K562 (cell line): ENCODE data around the gene EFCAB12. TPM values are rescaled to one million over a fixed set of nuclear protein-coding genes. Genes with fewer than 3 reads are reported as not detected.

Experiments
- ATAC-seq: fragments of 200-7000 bp; cut with Tn5 transposase; 3 replicates; pipeline ENCODE4 v1.9.1; 2020; ENCODE audit warnings: moderate library complexity
- BruUV-seq: library from RNA; stranded (reverse); fragments of 400-500 nt; replicated peaks from 2 replicates; lab custom pipeline; 2021; lab: Mats Ljungman, UMichigan
- CTCF ChIA-PET: fragments of 300-600 bp; formaldehyde crosslinking; extraction: SDS; loops from one replicate; lab custom pipeline; 2021; ENCODE audit warnings: low intra/inter-chr PET ratio; lab: Yijun Ruan, JAX
- POLR2A ChIA-PET: fragments of 300-600, 350-650 bp; sonication (Branson Sonifier 250); formaldehyde crosslinking; extraction: SDS; loops from one replicate; lab custom pipeline; 2021; ENCODE audit warnings: antibody characterized with exemption, inconsistent platforms; lab: Yijun Ruan, JAX
- DNase-seq, 4 experiments: peaks; one replicate each; pipeline versions ENCODE4 v3.0.0 to v3.0.0-alpha.2; 2011 to 2018; ENCODE audit warnings: low spot score in 3 of 4, mixed read lengths in 3 of 4; ENCODE audit errors: extremely low read depth in 1 of 4
- FAIRE-seq: peaks from 2 replicates; lab custom pipeline; 2011; peaks lifted over from hg19 to GRCh38; lab: Jason Lieb, UNC
- H2AFZ ChIP-seq: 2 replicates; pipeline ENCODE4 v1.6.0; 2011; ENCODE audit warnings: low read depth, low read length, control low read depth, inconsistent platforms
- H3K27ac ChIP-seq: fragments of 200-600 bp; 3 replicates; pipeline ENCODE4 v1.8.0; 2011; ENCODE audit warnings: low read depth, mild to moderate bottlenecking, control low read depth, inconsistent platforms, low read length, moderate library complexity, mixed read lengths; ENCODE audit errors: extremely low read depth
- H3K27me3 ChIP-seq, 2 experiments: fragments of 300-600 bp in 1 of 2; 2 replicates in 1 of 2; 3 replicates in 1 of 2; pipeline versions ENCODE4 v1.6.0 to v1.8.0; 2011; ENCODE audit warnings: inconsistent platforms in 2 of 2, low read length in 2 of 2, mild to moderate bottlenecking in 1 of 2, mixed read lengths in 1 of 2, moderate library complexity in 1 of 2; ENCODE audit not compliant: control insufficient read depth in 2 of 2, insufficient read depth in 2 of 2
- H3K36me3 ChIP-seq: fragments of 300-600 bp; 3 replicates; pipeline ENCODE4 v1.8.0; 2011; ENCODE audit warnings: mild to moderate bottlenecking, low read length, inconsistent platforms; ENCODE audit not compliant: control insufficient read depth, insufficient read depth
- H3K4me1 ChIP-seq, 2 experiments: fragments of 200-600 bp in 1 of 2; replicated peaks in 1 of 2; 2 replicates in 1 of 2; 3 replicates in 1 of 2; pipeline versions ENCODE4 v1.5.1 to v1.8.0; 2011; ENCODE audit warnings: inconsistent platforms in 2 of 2, low read length in 2 of 2, mild to moderate bottlenecking in 1 of 2, mixed read lengths in 1 of 2, moderate library complexity in 1 of 2; ENCODE audit not compliant: control insufficient read depth in 2 of 2, insufficient read depth in 2 of 2
- H3K4me2 ChIP-seq: 2 replicates; pipeline ENCODE4 v1.6.1; 2011; ENCODE audit warnings: low read length, control low read depth, inconsistent platforms, mixed read lengths; ENCODE audit not compliant: insufficient read depth
- H3K4me3 ChIP-seq: fragments of 200-600 bp; sonication (generic), shearing (Covaris generic); 2 replicates; pipeline ENCODE4 v1.5.1; 2016; ENCODE audit warnings: control low read depth, inconsistent platforms
- H3K79me2 ChIP-seq: fragments of 200-600 bp; 3 replicates; pipeline ENCODE4 v1.8.0; 2011; ENCODE audit warnings: low read length, inconsistent platforms; ENCODE audit not compliant: control insufficient read depth, insufficient read depth
- H3K9ac ChIP-seq, 2 experiments: 2 replicates each; pipeline versions ENCODE4 v1.6.0 to v1.6.1; 2011; ENCODE audit warnings: low read depth in 2 of 2, low read length in 2 of 2, control low read depth in 1 of 2, inconsistent platforms in 1 of 2, mild to moderate bottlenecking in 1 of 2, mixed read lengths in 1 of 2; ENCODE audit not compliant: insufficient read depth in 1 of 2
- H3K9me1 ChIP-seq: one replicate; pipeline ENCODE4 v1.6.0; 2011; ENCODE audit warnings: inconsistent platforms, mild to moderate bottlenecking, low read length, moderate library complexity; ENCODE audit not compliant: control insufficient read depth, insufficient read depth
- H3K9me3 ChIP-seq: replicated peaks from 2 replicates; pipeline ENCODE4 v1.5.1; 2011; ENCODE audit warnings: low read depth, low read length, inconsistent platforms; ENCODE audit not compliant: control insufficient read depth, insufficient read depth
- H4K20me1 ChIP-seq: replicated peaks from 2 replicates; pipeline ENCODE4 v1.6.1; 2011; ENCODE audit warnings: low read length, inconsistent platforms, mixed read lengths; ENCODE audit not compliant: control insufficient read depth, insufficient read depth
- CBX8 ChIP-seq: fragments of 200-600 bp; sonication (generic); IDR thresholded peaks from 2 replicates; pipeline ENCODE4 v1.6.1; 2012; ENCODE audit warnings: borderline replicate concordance, mixed run types, low read depth, mild to moderate bottlenecking, moderate library complexity, mixed read lengths, low read length, control low read depth, inconsistent platforms; ENCODE audit not compliant: poor library complexity, severe bottlenecking; ENCODE audit errors: extremely low read depth
- CHD2 ChIP-seq: IDR thresholded peaks from 2 replicates; pipeline ENCODE4 v1.6.1; 2011; ENCODE audit warnings: low read depth, low read length
- MCM7 ChIP-seq, 2 experiments: fragments of 450-650 bp; IDR thresholded peaks; 2 replicates each; pipeline ENCODE4 v1.6.1; 2016 to 2018
- MTA2 ChIP-seq: fragments of 450-650 bp; IDR thresholded peaks from 2 replicates; pipeline ENCODE4 v1.6.1; 2016; ENCODE audit warnings: low read depth
- NFIX ChIP-seq: fragments of 250-450 bp; sonication (Bioruptor Pico); IDR thresholded peaks from 2 replicates; pipeline ENCODE4 v1.4.0; 2020; ENCODE audit warnings: low read depth, mild to moderate bottlenecking, moderate library complexity
- ZBTB8A ChIP-seq: fragments of 450-650 bp; IDR thresholded peaks from 2 replicates; pipeline ENCODE4 v1.6.1; 2018; ENCODE audit warnings: mild to moderate bottlenecking, moderate library complexity; ENCODE audit not compliant: partially characterized antibody
- ZKSCAN1 ChIP-seq: fragments of 150-350 bp; IDR thresholded peaks from 2 replicates; pipeline ENCODE4 v1.6.1; 2016; ENCODE audit warnings: low read depth, low read length
- ZKSCAN3 ChIP-seq: fragments of 250-450 bp; sonication (Bioruptor Pico); IDR thresholded peaks from 2 replicates; pipeline ENCODE4 v1.4.0; 2020
- ZNF224 ChIP-seq: sonication (generic); formaldehyde crosslinking; IDR thresholded peaks from 2 replicates; pipeline ENCODE4 v1.8.0; 2022; ENCODE audit warnings: mild to moderate bottlenecking, missing genetic modification reagents
- ZNF354B ChIP-seq: fragments of 250-450 bp; sonication (Bioruptor Pico); IDR thresholded peaks from 2 replicates; pipeline ENCODE4 v1.4.0; 2020
- ZNF696 ChIP-seq: fragments of 250-450 bp; sonication (Bioruptor Pico); conservative IDR thresholded peaks from 2 replicates; pipeline ENCODE4 v1.4.0; 2020; ENCODE audit warnings: mild to moderate bottlenecking, moderate library complexity
- WGBS: fragments of 100-300 bp; shearing (Covaris generic); methylation state at CpG from one replicate; pipeline ENCODE4 v1.1.6; 2016; ENCODE audit warnings: low coverage, mixed read lengths; ENCODE audit not compliant: insufficient coverage; ENCODE audit errors: missing lambda C conversion rate; 5-methylcytosine and 5-hydroxymethylcytosine counted together
- in situ Hi-C: fragments of 300-500 bp; cut with MboI; formaldehyde crosslinking; loops from 4 replicates; pipeline ENCODE4 v1.15.0; 2018; ENCODE audit warnings: inconsistent platforms, mixed read lengths
- intact Hi-C: fragments of 100-400 bp; cut with micrococcal nuclease; formaldehyde crosslinking; loops from 2 replicates; pipeline ENCODE4 v1.14.2; 2022
- polyA plus RNA-seq, 8 experiments: library from polyadenylated mRNA; depleted of rRNA in 4 of 8; stranded (reverse) in 5 of 8; unstranded in 3 of 8; fragments of >200 nt; fragmentation: Nextera tagmentation in 2 of 8; fragmentation: Illumina TruSeq in 1 of 8; extraction: Ambion mirVana in 2 of 8; extraction: Trizol in 1 of 8; gene quantifications; 2 replicates each; pipeline versions ENCODE4 v1.2.1 to v1.2.3, GENCODE V29; 2011 to 2014; ENCODE audit warnings: inconsistent platforms in 1 of 8, missing spikeins in 1 of 8
- total RNA-seq, 7 experiments: library from RNA; depleted of rRNA in 6 of 7; stranded (reverse); fragments of >200 nt in 6 of 7; fragmentation: Illumina TruSeq in 2 of 7; extraction: Trizol in 2 of 7; gene quantifications; 2 replicates each; pipeline versions ENCODE4 v1.2.1 to v1.2.3, GENCODE V29; 2011 to 2021; ENCODE audit warnings: low replicate concordance in 1 of 7
- TF ChIP-seq, protein P1 (sequence below): fragments of 200-800 bp; sonication (Bioruptor generic); IDR thresholded peaks from 2 replicates; pipeline ENCODE4 v1.6.1; 2017; ENCODE audit warnings: missing genetic modification characterization, missing compliant biosample characterization
- TF ChIP-seq, protein P2 (sequence below): sonication (generic); formaldehyde crosslinking; IDR thresholded peaks from 2 replicates; pipeline ENCODE4 v1.8.0; 2022; ENCODE audit warnings: mild to moderate bottlenecking, low read depth, missing genetic modification reagents
- TF ChIP-seq, protein P3 (sequence below): fragments of 250-450 bp; sonication (Bioruptor Pico); IDR thresholded peaks from 2 replicates; pipeline ENCODE4 v1.4.0; 2020; ENCODE audit warnings: mild to moderate bottlenecking, moderate library complexity

The EFCAB12 gene
- total and polyA plus RNA-seq, 9 of the 15 experiments (the other 6 are each of a cell fraction or from before 2014, with no cell fraction given): 0.08 to 0.95 (median 0.56) TPM; not detected in 1

DNA sequence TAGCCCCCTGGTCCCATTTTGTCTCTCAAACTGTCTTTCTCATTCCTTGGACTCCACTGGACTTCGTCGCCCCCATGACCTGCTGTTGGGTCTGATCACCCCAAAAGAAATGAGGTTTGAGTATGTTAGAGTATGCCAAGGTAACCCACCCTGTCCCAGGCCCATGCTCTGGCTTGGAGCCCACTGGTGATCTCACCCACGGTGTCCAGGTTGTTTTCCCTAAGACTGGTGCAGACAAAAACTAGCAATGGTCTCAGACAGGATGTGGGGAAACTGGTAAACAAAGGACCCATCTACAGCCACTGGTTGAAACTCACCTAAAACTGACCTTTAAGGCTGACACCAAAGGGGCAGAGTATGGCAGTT, 38.9 kb downstream of the EFCAB12 start:
- H3K4me2 ChIP-seq: no peak overlapping the region
- DNase-seq (no peak), ATAC-seq (no peak), FAIRE-seq (no peak)
- no peak overlapping the region for H3K27ac ChIP-seq
- no peak overlapping the region for H2AFZ ChIP-seq
- in situ Hi-C loops: loop anchor here (25.0 kb wide), 1 partner anchor 423 kb away; no protein-coding TSS in a partner anchor
- H3K36me3 ChIP-seq: peaks cover 51% of the 10 kb centered on the region; the same call in 2 of the 3 replicates
- BruUV-seq: no TSS peak
- no peak overlapping the region for H3K4me3 ChIP-seq
- H3K9ac ChIP-seq: no peak overlapping the region
- H3K79me2 ChIP-seq: no peaks in the 10 kb centered on the region; the same call in 2 of the 3 replicates
- no peaks in the 10 kb centered on the region for H3K9me1 ChIP-seq
- no peaks in the 10 kb centered on the region for H4K20me1 ChIP-seq
- ChIA-PET CTCF (no interaction called here), POLR2A (interaction anchor here (0.6 kb wide), 1 partner anchor 175 kb away, joined by 3 read pairs; no protein-coding TSS in a partner anchor)
- no peaks in the 10 kb centered on the region for H3K9me3 ChIP-seq
- 73% methylated on average over 3 of the region's 3 CpGs for WGBS
- intact Hi-C loops: loop anchor here (10.0 kb wide), 1 partner anchor 215 kb away; the partner anchor contains the start of gene PLXND1
- peaks cover 0 to 2% of the 10 kb centered on the region in 2 experiments; a peak in 3 of 5 replicates for H3K4me1 ChIP-seq
- H3K27me3 ChIP-seq: no peaks in the 10 kb centered on the region
- TF ChIP-seq CBX8 (no peak), NFIX (CRISPR knock-in tag) (no peak), MCM7 (IDR thresholded peaks at IDR 0.05) (no peak), ZKSCAN1 (no peak), ZNF696 (CRISPR knock-in tag) (no peak), MTA2 (no peak), ZBTB8A (no peak), ZKSCAN3 (no peak), ZNF224 (CRISPR knock-in tag) (no peak), ZNF354B (CRISPR knock-in tag) (no peak), CHD2 (no peak)
- TF ChIP-seq, protein P1, sequence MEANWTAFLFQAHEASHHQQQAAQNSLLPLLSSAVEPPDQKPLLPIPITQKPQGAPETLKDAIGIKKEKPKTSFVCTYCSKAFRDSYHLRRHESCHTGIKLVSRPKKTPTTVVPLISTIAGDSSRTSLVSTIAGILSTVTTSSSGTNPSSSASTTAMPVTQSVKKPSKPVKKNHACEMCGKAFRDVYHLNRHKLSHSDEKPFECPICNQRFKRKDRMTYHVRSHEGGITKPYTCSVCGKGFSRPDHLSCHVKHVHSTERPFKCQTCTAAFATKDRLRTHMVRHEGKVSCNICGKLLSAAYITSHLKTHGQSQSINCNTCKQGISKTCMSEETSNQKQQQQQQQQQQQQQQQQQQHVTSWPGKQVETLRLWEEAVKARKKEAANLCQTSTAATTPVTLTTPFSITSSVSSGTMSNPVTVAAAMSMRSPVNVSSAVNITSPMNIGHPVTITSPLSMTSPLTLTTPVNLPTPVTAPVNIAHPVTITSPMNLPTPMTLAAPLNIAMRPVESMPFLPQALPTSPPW: no peak
- TF ChIP-seq, protein P2, sequence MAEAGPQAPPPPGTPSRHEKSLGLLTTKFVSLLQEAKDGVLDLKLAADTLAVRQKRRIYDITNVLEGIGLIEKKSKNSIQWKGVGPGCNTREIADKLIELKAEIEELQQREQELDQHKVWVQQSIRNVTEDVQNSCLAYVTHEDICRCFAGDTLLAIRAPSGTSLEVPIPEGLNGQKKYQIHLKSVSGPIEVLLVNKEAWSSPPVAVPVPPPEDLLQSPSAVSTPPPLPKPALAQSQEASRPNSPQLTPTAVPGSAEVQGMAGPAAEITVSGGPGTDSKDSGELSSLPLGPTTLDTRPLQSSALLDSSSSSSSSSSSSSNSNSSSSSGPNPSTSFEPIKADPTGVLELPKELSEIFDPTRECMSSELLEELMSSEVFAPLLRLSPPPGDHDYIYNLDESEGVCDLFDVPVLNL (CRISPR knock-in tag): no peak
- TF ChIP-seq, protein P3, sequence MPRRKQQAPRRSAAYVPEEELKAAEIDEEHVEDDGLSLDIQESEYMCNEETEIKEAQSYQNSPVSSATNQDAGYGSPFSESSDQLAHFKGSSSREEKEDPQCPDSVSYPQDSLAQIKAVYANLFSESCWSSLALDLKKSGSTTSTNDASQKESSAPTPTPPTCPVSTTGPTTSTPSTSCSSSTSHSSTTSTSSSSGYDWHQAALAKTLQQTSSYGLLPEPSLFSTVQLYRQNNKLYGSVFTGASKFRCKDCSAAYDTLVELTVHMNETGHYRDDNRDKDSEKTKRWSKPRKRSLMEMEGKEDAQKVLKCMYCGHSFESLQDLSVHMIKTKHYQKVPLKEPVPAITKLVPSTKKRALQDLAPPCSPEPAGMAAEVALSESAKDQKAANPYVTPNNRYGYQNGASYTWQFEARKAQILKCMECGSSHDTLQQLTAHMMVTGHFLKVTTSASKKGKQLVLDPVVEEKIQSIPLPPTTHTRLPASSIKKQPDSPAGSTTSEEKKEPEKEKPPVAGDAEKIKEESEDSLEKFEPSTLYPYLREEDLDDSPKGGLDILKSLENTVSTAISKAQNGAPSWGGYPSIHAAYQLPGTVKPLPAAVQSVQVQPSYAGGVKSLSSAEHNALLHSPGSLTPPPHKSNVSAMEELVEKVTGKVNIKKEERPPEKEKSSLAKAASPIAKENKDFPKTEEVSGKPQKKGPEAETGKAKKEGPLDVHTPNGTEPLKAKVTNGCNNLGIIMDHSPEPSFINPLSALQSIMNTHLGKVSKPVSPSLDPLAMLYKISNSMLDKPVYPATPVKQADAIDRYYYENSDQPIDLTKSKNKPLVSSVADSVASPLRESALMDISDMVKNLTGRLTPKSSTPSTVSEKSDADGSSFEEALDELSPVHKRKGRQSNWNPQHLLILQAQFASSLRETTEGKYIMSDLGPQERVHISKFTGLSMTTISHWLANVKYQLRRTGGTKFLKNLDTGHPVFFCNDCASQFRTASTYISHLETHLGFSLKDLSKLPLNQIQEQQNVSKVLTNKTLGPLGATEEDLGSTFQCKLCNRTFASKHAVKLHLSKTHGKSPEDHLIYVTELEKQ (CRISPR knock-in tag): no peak
